T-helper 17 cell (primary cell): ENCODE data around the gene ZFPM1. TPM values are rescaled to one million over a fixed set of nuclear protein-coding genes. Genes with fewer than 3 reads are reported as not detected.

ENCODE experiments used
- ATAC-seq: fragments of 150-1000 bp; cut with Tn5 transposase; 2 replicates; pipeline ENCODE4 v1.10.0; 2021; ENCODE audit warnings: mild to moderate bottlenecking, moderate library complexity
- DNase-seq, 3 donors: peaks; one replicate each; pipeline versions ENCODE4 v3.0.0 to v3.0.0-alpha.2; 2020 to 2021
- H3K9me3 ChIP-seq: one replicate; pipeline ENCODE4 v1.7.0; 2013; ENCODE audit warnings: low read length, mild to moderate bottlenecking; ENCODE audit not compliant: control insufficient read depth, poor library complexity, severe bottlenecking
- H3K27ac Mint-ChIP-seq: one replicate; pipeline ENCODE4 v1.8.0; 2022; ENCODE audit warnings: mild to moderate bottlenecking, moderate library complexity, mixed read lengths
- H3K27me3 Mint-ChIP-seq: one replicate; pipeline ENCODE4 v1.8.0; 2022; ENCODE audit warnings: mixed read lengths
- H3K36me3 Mint-ChIP-seq: one replicate; pipeline ENCODE4 v1.8.0; 2022; ENCODE audit warnings: low read depth, mixed read lengths
- H3K4me1 Mint-ChIP-seq: one replicate; pipeline ENCODE4 v1.8.0; 2022; ENCODE audit warnings: mild to moderate bottlenecking, mixed read lengths
- H3K4me3 Mint-ChIP-seq: one replicate; pipeline ENCODE4 v1.8.0; 2022; ENCODE audit warnings: mild to moderate bottlenecking, moderate library complexity, mixed read lengths
- total RNA-seq, 4 donors: library from RNA in 2 of 4; stranded (reverse) in 2 of 4; gene quantifications; one replicate each; pipeline ENCODE4 v1.2.3 and lab custom pipeline; 2022 to 2026

Gene ZFPM1
- total RNA-seq, 2 donors from 2014 or later = 24.6 to 29.4 TPM

DNA sequence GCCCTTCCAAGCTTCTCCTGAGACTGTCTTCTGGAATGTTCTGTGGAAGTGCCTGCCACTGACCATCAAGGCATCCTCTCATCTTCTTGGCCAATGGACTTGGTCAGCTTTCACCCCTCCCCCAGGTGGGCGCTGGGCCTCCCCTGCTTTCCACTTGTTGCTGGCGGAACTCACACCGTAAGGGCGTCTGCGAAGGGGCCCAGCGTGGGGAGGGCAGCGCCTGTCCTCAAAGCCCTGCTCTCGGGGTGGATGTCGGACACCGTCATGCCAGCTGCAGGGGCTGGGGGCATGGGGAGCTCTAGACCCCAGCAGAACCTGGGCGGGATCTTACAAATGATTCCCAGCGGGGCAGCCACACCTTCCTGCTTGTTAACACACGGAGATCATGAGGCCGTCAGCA is 11.6 kb upstream of the ZFPM1 start:
- peaks cover 4% of the 10 kb centered on the region for H3K4me1 Mint-ChIP-seq
- DNase-seq = no peak
- no peak overlapping the region for H3K27ac Mint-ChIP-seq
- H3K36me3 Mint-ChIP-seq = no peaks in the 10 kb centered on the region
- H3K9me3 ChIP-seq = no peaks in the 10 kb centered on the region
- no peak overlapping the region for H3K4me3 Mint-ChIP-seq
- no peak for ATAC-seq
- no peaks in the 10 kb centered on the region for H3K27me3 Mint-ChIP-seq

DNA sequence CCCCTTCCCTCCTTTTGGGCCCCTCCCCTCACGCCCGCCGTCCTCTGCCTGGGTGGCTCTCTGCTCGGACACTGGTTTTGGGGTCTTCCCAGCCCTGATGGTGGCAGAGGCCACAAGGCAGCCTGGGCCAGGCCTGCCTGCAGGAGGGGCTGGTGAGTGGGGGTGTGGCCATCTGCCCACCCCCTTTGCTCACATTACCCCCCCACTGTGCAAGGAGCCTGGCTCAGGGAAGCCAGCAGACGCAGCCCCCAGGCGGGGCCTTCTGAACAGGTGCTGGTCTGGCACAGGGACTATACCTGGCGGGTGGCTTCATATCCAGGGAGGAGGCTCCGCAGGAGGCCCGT is 10.7 kb upstream of the ZFPM1 start:
- H3K27ac Mint-ChIP-seq = no peak overlapping the region
- no peak overlapping the region for H3K4me3 Mint-ChIP-seq
- H3K9me3 ChIP-seq = no peaks in the 10 kb centered on the region
- H3K27me3 Mint-ChIP-seq = no peaks in the 10 kb centered on the region
- no peak for DNase-seq
- H3K4me1 Mint-ChIP-seq = peaks cover 4% of the 10 kb centered on the region
- no peaks in the 10 kb centered on the region for H3K36me3 Mint-ChIP-seq
- no peak for ATAC-seq

DNA sequence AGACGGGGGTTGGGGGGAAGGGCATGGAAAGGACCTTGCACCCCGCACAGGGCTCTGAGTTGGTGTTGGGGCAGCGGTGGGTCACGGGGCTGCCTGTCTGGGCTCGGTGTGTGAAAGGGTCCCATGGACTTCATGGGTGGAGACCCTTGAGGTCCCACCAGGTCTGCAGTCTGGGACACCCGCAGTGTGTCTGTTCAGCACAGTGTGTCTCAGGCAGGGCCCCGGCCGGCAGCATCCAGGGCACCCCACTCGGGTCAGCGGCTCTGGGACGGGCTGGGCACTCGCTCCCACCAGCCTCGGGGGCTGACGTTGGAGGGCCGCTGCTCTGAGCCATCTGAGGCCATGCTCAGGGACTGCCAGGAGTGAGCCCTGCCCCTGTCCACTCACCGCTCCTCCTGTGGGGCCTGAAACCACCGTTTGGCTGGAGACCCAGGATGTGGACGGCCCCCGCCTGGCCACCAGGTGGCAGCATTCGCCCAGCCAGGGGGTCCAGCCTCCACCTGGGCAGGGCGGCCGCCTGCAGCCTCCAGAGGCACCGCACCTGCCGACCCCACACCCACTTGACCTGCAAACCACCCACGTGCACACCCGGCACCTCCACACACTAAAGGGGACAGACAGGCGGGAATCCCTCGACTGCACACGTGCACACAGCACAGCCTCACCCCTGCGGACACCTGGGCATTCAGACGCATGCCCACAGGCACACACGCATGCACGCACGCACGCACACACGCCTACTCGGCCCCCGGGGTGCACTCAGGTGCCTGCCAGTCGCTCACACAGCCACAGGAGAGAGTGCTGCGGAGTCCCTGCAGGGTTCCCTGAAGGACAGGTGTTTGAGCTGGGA is 10.1 kb upstream of the ZFPM1 start:
- Mint-ChIP-seq H3K27me3 (no peaks in the 10 kb centered on the region), H3K36me3 (no peaks in the 10 kb centered on the region), H3K27ac (peak overlapping the region; percentile 19), H3K4me3 (no peak overlapping the region), H3K4me1 (peaks cover 4% of the 10 kb centered on the region)
- H3K9me3 ChIP-seq = no peaks in the 10 kb centered on the region
- ATAC-seq (peak; percentile 90), DNase-seq (peak; percentile 68 to 79 (median 70))

DNA sequence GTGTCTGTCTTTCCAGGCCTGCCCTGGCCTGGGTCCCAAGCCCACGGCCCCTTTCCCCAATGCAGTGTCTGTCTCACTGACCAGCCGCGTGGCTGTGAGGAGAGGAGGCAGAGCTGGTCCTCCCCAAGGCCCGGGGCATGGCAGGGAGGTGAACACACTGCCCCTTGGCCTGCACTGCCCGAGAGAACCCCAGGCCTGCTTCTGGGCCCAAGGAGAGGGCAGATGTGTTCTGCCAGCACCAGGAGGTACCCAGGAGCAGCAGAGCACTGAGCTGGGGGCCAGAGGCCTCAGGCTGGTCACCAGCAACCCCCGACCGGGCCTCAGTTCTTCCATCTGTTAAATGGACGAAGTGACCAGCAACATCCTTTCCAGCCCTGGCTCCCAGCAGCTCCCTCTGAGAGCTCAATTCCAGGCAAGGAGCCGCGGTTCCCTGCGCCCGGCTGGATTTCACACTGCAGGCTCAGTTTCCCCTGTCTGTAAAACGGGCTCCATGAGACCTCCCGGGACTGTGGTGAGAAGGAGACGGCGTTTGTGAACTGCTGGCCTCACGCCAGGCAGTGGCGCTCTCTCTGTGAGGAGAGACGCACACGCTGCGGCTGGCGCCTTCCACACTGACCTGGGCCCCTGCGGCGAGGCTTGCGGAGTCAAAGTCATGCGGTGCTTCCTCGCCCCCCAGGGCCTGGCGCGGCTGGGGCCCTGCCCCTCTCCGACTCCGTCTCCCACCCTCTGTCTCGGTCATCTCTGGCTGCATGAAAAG is 8.1 kb upstream of the ZFPM1 start:
- Mint-ChIP-seq H3K4me3 (no peak overlapping the region), H3K4me1 (peaks cover 4% of the 10 kb centered on the region), H3K27ac (no peak overlapping the region), H3K36me3 (no peaks in the 10 kb centered on the region), H3K27me3 (no peaks in the 10 kb centered on the region)
- no peak for DNase-seq
- ATAC-seq = no peak
- H3K9me3 ChIP-seq = no peaks in the 10 kb centered on the region

DNA sequence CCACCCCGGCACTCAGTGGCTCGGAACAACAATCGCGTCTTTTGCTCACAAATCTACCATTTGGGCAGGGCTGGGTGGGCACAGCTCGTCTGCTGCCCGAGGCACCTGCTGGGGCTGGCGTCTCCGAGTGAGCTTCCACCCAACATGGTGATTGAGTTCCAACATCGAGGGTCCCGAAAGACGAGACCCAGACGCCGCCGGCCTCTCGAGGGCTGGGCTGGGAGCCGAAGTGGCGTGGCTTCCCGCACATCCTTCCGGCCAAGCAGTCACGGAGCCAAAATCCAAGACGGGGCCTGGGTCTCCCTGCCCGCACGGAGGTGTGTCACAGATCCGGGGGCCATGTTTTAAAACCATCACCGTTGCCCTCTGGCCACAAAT is 7.5 kb upstream of the ZFPM1 start:
- peaks cover 4% of the 10 kb centered on the region for H3K4me1 Mint-ChIP-seq
- DNase-seq = no peak
- no peak for ATAC-seq
- no peak overlapping the region for H3K4me3 Mint-ChIP-seq
- no peaks in the 10 kb centered on the region for H3K27me3 Mint-ChIP-seq
- H3K27ac Mint-ChIP-seq = no peak overlapping the region
- no peaks in the 10 kb centered on the region for H3K36me3 Mint-ChIP-seq
- no peaks in the 10 kb centered on the region for H3K9me3 ChIP-seq

DNA sequence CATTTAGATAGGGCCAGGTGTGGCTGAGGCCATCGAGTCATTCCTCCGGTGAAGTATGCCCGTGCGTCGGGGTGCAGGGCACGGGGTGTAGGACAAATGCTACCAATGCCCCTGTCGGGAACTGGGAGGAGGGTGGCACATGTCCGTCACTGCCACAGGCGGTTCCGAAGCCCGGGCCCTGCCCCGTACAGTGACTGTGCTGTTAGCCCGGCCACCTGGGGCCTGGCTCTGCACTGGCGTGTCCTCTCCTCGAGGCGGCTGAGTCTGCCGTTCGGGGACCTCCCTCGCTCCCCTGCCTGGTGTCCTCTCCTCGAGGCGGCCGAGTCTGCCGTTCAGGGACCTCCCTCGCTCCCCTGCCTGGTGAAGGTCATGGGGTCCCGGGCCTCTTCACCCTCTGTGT is 7.0 kb upstream of the ZFPM1 start:
- H3K9me3 ChIP-seq = no peaks in the 10 kb centered on the region
- no peak overlapping the region for H3K27ac Mint-ChIP-seq
- no peaks in the 10 kb centered on the region for H3K36me3 Mint-ChIP-seq
- DNase-seq = no peak
- no peaks in the 10 kb centered on the region for H3K27me3 Mint-ChIP-seq
- no peak overlapping the region for H3K4me3 Mint-ChIP-seq
- peaks cover 4% of the 10 kb centered on the region for H3K4me1 Mint-ChIP-seq
- no peak for ATAC-seq

DNA sequence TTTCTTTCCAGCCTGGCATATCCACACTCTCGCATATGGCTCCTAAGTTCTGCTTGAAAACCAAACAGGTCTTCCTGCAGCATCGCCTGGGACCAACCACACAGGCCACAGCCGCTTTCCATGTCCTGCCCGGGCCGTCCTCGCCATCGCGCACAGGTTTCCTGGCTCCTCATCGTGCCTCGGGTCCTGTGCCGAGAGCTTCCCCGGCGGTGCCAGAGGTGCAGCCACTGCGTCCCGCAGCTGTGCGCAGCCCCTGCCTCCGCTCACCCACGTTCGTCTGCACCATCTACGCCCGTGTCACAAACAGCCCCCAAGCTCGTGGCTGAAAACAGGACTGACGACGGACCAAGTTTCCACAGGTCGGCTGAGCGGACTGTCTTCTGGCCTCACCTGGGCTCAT is 6.3 kb upstream of the ZFPM1 start:
- H3K4me1 Mint-ChIP-seq = peaks cover 4% of the 10 kb centered on the region
- DNase-seq = no peak
- H3K36me3 Mint-ChIP-seq = no peaks in the 10 kb centered on the region
- H3K27ac Mint-ChIP-seq = no peak overlapping the region
- ATAC-seq = no peak
- no peak overlapping the region for H3K4me3 Mint-ChIP-seq
- H3K9me3 ChIP-seq = no peaks in the 10 kb centered on the region
- no peaks in the 10 kb centered on the region for H3K27me3 Mint-ChIP-seq

DNA sequence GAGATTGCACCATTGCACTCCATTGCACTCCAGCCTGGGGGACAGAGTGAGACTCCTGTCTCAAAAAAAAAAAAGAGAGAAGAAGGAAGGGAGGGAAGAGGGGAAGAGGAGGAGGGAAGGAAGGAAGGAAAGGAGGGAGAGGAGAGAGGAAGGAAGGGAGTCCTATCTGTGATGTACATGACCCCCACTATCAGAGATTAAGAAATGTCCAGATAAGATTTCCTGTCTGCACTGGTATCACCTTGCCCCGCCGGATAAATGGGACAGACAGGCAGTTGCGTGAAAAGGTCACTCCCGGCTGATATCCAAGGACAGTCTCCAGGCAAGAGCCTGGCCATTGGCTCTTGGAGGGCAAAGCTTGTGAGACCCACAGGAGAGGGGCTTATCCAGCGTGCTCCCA is 5.2 kb upstream of the ZFPM1 start:
- Mint-ChIP-seq H3K27me3 (no peaks in the 10 kb centered on the region), H3K36me3 (no peaks in the 10 kb centered on the region), H3K4me1 (peaks cover 7% of the 10 kb centered on the region), H3K27ac (peak overlapping the region; percentile 59), H3K4me3 (peak overlapping the region; percentile 25)
- DNase-seq (no peak), ATAC-seq (no peak)
- no peaks in the 10 kb centered on the region for H3K9me3 ChIP-seq

DNA sequence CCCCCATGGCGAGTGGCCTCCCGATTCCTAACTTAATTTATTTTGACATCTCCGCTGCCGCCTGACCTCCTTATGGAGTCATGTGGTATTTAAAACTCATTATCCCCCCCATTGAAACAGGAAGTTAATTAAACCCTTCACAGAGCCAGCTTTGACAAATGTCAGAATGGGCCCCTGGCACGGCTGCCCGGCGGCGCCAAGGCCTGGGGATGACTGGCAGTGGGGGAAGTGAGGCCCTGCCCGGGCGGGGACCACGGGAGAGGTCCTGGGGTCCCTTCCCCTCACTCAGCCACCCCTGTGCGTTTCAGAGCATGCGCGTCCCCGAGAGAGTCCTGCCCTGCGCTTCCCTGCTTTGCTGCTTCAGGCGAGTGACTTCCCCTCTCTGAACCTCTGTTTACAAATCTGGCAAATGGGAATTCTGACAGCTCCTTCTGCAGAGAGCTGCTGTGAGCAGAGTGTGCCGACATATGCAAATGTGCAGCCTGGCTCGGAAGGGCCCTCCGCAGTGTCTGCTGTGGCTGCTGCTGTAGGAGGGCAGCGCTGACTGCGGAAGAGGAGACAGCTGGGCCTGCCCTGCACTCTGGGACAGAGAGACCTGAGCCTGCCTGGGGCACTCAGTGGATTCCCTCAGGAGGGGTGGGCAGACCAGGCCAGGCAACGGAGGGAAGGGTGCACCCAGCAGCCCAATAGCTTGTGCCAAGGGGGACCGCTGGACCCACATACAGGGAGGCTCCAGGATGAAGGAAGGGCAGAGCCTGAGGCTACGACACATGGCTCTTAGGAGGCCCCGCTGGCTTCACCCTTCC is 4.4 kb upstream of the ZFPM1 start:
- Mint-ChIP-seq H3K4me1 (peaks cover 3% of the 10 kb centered on the region), H3K4me3 (no peak overlapping the region), H3K27me3 (no peaks in the 10 kb centered on the region), H3K36me3 (no peaks in the 10 kb centered on the region), H3K27ac (peak overlapping the region; percentile 59)
- DNase-seq = no peak
- no peak for ATAC-seq
- H3K9me3 ChIP-seq = no peaks in the 10 kb centered on the region

DNA sequence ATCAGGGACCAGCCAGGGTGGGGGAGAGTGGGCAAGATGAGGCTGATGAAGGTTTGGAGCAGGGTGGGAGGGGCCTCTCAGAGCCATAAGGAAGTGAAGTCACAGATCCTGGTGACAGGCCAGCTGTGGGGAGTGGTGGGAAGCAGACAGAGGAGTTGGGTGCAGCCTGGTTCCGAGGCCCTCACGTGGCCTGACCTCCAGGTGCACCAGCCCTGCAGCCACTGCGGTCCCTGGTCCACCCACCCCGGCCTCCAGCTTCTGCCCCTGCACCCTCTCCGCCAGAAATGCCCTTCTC is 3.9 kb upstream of the ZFPM1 start:
- H3K36me3 Mint-ChIP-seq = no peaks in the 10 kb centered on the region
- peak overlapping the region; percentile 59 for H3K27ac Mint-ChIP-seq
- no peaks in the 10 kb centered on the region for H3K9me3 ChIP-seq
- DNase-seq (no peak), ATAC-seq (no peak)
- H3K4me1 Mint-ChIP-seq = peaks cover 3% of the 10 kb centered on the region
- no peak overlapping the region for H3K4me3 Mint-ChIP-seq
- no peaks in the 10 kb centered on the region for H3K27me3 Mint-ChIP-seq

DNA sequence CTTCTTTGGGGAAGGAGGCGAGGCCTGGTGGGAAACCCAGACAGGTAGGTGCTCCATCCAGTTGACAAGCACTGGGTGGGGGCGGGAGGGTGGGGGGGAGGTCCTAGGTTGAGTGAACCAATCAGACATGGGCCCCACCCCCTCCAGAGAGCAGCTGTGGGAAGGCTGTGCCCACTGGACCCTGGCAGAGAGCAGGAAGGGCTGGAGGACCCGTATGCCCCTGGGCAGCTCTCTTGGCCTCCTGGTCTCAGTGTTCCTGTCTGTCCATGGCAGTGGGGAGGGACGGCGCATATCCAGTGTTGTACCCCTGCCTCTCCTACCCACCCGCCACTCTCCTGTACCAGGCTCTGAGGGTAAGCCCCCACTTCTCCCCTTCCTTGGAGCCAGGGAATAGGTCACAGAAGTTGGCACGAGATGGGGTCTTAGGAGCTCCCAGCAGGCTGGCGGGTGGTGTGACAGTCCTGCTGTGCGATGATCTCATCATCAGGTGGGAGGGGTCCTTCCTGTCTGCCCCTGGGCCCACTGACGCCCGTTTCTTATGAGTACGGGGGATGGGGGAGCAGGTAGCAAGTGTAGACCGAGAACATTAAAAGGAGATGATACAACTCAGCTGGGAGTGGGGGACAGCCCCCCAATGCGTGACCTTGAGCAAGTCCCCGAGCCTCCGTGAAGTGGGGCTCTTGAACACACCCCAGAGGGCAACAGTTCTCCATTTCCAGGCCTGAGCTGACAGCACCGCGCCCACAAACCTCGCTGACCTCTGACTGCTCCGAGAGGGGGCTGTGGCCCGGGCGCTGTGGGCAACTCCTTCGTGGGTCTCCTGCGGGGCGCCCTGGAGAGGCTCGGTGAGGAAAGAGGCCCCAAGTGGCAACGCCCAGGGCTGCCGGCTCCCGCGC is 1.2 kb upstream of the ZFPM1 start:
- peak overlapping the region; percentile 61 for H3K27ac Mint-ChIP-seq
- H3K4me1 Mint-ChIP-seq = peaks cover 13% of the 10 kb centered on the region
- H3K9me3 ChIP-seq = no peaks in the 10 kb centered on the region
- DNase-seq = no peak
- no peak for ATAC-seq
- H3K27me3 Mint-ChIP-seq = no peaks in the 10 kb centered on the region
- H3K4me3 Mint-ChIP-seq = peak overlapping the region; percentile 90
- H3K36me3 Mint-ChIP-seq = no peaks in the 10 kb centered on the region

DNA sequence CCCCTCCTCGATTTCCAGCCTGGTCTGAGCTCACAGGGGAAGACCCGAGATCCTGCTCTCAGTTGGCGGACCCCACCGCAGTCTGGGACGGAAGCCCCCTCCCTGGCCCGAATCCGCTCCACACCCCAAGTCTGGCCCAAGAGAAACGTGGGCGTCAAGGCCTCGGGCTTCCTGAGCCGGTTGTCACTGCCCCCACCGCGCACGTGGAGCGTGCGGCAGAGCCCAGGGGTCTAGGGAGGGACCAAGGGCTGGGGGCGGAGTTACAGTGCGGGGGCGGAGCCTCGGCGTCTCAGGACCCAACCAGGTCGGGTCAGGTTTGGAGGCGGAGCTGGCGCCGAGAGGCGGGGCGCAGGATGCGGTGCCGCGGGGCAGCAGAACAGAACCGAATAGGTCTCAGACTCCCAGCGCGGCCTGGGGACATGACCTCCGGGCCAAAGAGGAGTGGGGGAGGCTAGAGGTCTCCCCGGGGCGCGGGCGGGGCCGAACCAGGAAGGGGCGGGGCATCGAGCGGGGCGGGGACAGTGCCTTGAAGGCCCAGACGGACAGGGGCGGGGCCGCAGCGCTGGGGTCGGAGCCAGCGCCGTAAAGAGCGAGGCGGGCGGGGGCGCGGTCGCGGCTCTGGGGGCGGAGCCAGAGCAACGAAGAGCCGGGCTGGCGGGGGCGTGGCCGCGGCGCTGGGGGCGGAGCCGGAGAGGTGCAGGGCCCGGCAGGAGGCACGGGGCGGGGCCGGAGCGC is 431 bp upstream of the ZFPM1 start:
- Mint-ChIP-seq H3K27ac (peak overlapping the region; percentile 61), H3K4me3 (peak overlapping the region; percentile 90), H3K4me1 (peaks cover 16% of the 10 kb centered on the region), H3K36me3 (no peaks in the 10 kb centered on the region), H3K27me3 (no peaks in the 10 kb centered on the region)
- no peaks in the 10 kb centered on the region for H3K9me3 ChIP-seq
- peak; percentile 99 to 100 (median 99) for DNase-seq
- ATAC-seq = peak; percentile 80
